GM18520 (cell line): ENCODE results near the gene GYPC.
"Not testable (repeated sequence)": the region's sequence is repeated elsewhere in the genome, so short reads cannot be mapped to it uniquely, and the experiment has no call there.

Source experiments
- ATAC-seq: cut with Tn5 transposase; IDR thresholded peaks from one replicate; pipeline ENCODE4 v1.9.1; 2021; ENCODE audit not compliant: unreplicated experiment

The GYPC gene

DNA sequence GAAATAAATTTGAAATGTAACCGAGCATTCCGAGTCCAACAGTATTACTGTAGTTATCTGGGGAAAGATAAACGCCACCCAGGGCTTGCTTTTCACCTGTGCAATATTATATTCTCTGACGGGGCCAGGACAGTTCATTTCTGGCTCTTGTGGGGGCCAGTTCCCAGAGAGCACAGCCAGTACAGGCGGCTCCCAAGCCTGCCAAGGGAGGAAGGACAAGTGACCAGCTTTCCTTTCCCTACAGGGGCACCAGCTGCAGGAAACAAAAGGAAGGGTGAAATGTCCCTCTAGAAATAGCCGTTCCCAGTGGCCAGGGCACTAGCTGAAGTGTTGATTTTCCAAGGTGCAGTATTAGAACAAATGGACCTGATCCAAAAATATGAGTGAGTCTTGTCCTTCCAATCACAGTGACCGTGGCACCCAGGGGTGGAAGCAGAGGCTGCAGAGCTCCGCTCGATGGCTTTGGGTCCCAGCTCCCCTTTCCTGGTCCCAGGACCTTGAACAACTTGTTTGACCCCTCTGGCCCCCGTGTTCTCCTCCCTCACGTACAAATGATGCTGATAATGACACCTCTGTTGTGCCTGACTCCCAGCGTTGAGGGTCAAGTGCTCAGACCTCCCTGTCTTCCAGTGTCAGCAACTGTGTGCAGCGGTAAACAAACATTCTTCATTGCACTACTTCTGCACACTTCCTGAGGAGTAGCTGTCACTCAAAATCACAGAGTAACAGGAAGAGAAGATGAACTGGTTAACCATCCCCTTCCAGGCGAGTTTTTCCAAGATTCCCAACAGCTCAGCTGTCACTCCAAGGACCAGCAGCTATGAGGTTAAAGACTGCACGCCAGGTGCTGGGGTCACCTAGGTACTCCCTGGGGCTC, 40.9 kb downstream of the GYPC start:
- ATAC-seq: no peak

DNA sequence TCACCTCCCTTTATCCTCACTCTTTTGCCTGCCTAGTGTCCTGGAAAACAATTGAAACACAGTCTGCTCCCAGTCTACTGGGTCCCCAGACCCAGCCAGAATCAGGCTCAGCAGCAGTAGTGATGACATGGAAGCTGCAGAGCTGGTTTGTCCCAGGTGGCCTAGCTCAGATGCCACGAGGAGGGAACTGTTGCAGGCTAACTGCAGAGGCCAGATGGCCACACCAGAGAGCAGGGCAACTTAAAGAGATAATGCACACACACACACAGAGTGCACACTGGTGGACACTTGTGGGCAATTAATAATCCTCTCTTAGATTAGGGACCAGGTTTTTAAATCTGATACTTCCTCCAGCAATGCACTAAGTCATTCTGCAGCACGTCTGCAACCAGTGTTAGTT, 42.4 kb downstream of the GYPC start:
- ATAC-seq: no peak

DNA sequence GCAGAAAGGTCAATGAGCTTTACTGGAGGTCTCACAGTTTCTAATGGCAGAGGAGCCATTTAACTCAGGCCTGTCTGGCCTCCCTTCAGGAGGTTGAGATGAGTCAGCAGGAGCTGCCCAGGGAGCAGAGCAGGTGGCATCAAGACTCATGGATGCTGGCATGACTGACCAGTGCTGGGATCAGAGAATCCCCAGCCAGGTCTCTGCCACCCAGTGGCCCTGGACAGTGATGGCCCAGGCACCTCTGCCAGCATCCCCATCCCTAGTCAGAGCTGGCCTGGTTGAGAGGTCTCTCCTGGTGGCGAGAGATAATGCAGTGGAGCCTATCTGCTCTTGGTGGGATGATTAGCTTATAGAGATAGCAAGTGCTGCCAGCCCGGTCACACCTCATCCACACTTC, 43.1 kb downstream of the GYPC start:
- no peak for ATAC-seq

DNA sequence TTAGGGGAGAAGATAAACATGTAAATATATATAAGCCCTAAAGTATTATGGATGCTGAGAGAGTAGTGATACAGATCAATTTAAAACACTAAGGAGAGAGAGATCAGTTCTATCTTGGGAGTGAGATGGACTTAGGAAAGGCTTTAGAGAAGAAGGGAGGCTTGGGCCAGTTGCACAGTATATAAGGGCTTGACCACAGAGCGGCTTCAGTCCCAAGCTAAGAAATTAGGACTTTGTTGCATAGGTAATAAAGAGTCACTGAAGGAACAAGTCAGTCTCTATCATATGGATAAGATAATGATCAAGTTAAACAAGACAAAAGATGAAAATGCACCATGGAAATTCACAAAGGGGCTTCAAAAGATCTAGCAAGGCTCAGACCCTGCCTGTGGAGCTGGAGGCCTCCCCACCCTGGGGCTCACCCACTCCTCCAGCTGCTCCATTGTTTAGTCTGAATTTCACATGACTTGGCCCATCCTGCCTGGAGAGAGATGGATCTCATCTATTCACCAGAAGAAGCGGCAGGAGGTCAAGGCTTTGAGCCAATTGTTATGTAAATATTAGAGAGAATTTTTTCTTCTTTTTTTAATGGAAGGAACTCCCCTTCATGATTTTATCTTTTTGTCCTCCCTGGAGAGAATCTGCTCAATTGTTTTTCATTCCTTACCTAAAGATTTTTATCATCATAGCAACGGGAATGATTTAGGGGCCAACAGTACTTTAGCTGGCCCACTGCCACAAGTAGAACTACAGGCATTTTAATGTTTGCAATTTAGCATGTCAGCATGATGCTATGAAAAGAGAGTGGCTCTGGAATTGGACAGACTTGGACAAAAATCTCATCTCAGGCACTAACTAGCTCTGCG, 44.0 kb downstream of the GYPC start:
- no peak for ATAC-seq

- ATAC-seq: no peak
Observed at GRCh38 chr2:126700677-126701076, 44.7 kb downstream of the GYPC start.

DNA sequence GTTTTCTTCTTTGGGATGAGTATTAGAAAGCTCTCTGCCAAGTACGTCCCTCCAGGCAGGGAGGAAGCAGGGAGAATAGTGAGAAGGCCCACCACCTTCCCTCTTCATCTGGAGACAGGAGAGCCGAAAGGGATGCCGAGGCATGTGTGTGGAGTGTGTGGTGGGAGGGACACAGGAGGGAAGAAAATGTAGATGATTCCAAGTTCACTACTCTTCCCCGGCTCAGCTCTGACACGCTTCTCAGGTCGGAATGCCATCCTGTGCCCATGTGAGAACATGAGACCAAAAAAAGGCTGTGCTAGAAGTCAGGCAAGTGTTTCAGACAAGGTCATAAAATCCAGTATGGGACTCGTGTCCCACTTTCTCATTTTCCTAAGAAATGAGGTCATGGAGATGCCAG, 47.4 kb downstream of the GYPC start:
- ATAC-seq: no peak

GRCh38 chr2:126704434-126705160, 48.6 kb downstream of the GYPC start:
- ATAC-seq: no peak

GRCh38 chr2:126707191-126707590, 51.2 kb downstream of the GYPC start:
- no peak for ATAC-seq

- ATAC-seq: no peak
Observed at GRCh38 chr2:126707941-126708340, 52.0 kb downstream of the GYPC start.

DNA sequence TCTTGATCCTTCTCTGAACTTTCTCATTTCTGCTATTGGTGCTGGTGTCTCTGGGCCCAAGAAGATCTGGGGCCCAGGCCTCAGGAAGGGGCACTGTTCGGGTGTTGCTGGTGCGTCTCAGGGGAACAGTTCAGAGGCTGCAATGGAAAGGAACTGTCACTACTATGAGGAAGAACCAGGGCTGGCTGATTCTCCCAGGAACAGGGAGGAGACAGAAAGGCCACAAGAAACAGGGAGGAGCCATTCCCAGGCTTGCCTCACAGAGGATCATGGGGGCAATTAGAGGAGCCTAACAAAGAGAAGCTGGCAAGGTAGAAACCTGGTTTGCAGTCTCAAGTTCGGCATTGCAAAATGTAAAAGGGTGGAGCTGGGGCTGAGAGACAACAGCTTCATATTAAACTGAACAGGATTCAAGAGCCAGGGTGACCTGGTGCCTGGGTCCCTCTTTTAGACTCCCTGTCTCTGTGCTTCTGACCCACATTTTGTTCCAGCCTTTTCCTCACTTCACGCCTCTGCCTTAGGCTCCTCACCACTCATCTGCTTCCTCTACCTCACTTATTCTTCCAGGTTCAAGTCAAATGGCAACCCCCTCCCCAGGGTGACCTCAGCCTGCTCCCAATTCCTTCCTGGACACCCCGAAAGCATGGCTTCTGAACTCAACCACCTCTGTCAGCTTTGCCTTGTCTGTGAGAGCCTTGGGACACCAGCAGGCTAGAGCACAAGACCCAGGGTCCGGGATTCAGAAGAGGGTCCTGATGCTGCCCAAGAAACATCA, 58.4 kb downstream of the GYPC start:
- ATAC-seq: no peak

DNA sequence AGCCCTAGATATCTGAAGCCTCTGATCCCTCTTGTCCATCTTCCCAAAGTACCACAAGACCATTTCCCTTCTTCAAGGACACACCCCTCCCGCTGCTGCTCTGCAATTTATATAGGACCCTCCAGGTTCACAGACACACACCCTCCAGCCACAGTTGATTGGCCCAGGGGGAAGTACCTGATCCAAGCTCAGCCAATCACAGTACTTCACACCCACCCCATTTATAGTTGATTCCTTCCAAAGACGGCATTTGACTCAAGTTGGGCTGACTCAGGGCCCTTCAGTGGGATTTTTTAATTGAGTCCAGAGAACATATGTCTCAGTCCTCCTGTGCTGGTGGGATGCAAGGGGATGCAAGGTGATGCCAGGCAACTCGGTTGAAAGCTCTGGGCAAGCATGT, 59.2 kb downstream of the GYPC start:
- ATAC-seq: no peak

DNA sequence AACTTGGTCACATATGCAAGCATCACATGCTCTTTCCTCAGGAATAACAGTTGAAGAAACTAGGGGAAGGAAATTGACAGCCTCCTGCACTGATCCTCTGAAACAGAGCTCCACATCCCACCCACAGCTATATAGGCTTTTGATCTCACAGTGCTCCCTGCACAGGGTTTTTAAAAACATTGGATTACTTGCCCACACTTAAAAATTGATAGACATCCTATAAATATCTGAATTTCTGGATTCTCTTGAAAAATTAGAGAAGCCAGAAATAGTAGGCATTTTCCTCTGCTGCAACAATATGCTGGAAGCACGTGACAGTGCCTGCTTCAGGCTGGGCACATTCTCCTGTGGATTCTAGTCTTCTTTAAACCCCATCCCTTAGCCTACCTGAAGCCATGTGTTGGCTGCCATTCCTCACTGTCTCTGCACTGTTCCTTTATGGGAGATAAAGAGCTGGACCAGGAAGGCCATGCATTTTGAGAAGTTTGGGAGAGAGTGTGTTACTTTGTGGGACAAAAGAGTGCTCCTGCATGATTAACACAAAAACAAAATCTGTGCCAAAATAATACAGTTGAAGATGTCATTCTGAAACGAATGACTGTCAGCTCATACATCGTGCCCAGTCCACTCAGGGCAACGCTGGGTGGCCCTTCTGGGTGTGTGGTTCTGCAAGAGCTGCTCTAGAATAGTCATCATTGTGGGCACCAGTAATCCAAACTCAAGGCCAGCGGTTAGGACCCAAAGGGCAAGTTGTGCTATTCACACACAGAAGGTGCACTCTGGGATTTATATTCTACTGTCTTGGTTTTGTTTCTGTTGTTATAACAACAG, 59.8 kb downstream of the GYPC start:
- no peak for ATAC-seq

- ATAC-seq: not testable (repeated sequence)
Observed at GRCh38 chr2:126717277-126717676, 61.3 kb downstream of the GYPC start.

DNA sequence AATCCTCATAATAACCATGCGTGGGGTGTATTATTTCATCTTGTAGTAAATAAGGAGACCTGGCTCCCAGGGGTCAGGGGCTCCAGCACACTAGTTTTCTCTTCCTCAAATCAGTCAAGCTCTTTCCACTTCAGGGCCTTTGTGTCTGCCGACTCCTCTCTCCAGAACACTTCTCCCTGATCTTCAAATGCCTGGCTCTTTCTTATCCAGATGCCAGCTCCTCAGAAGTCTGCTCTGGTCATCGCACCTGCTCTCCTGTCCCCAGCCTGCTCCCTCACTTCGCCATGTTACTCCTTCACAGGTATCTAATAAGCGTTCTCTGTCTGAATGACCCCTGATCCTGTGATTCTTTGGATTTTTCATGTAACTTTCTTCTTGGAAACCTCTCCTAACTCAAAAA, 62.0 kb downstream of the GYPC start:
- no peak for ATAC-seq

DNA sequence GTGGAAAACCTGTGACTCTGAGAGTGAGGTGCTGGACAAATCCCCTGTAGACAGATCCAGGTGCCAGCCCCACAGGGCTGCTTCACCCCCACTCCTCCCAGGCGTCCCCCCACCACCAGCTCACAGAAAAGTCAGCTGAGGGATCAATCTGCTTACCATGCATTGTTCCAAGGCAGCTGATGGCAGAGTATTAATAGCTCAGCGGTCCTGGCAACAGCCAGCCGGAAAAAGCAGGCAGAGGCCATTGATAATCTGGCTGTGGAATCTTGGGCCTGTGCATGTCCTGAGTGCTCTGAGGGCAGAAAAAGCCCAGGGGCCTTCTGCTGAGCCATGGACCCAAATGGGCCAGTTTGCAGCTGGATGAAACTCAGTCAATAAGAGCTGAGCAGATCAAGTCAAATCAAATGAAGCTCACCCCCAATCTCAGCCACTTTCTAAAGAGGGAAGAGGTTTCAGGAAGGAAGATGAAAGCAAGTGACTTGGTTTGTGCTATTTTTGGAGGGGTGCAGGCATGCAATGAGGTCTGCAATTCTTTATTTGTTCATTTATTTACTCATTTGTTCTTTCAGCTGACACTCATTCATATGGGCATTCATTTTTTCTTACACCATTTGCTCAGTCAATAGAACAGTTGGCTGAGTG, 63.4 kb downstream of the GYPC start:
- ATAC-seq: no peak

DNA sequence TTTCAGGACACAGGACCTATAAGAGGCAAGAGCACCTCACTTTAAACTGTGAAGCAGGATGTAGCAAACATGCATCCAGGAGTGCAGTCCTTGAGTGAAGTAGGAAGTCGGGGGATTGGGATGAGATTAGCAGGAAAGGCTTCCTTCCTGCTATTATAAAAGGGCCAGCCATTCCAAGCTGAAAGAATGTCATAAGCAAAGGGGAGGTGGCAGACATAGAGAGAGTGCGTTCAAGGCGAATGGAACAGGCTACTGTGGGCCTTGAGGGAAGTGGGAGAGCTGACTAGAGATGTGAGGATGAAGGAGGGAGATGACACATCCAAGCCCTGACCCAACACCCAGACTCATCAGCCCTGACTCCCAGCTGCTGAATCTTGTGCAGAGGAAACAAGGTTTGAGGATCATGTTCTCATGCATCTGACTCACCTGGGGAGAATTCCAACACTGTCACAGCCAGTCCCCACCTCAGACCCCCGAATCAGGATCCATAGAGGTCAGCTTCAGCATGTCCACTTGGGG, 63.9 kb downstream of the GYPC start:
- no peak for ATAC-seq

GRCh38 chr2:126720638-126721037, 64.7 kb downstream of the GYPC start:
- no peak for ATAC-seq

DNA sequence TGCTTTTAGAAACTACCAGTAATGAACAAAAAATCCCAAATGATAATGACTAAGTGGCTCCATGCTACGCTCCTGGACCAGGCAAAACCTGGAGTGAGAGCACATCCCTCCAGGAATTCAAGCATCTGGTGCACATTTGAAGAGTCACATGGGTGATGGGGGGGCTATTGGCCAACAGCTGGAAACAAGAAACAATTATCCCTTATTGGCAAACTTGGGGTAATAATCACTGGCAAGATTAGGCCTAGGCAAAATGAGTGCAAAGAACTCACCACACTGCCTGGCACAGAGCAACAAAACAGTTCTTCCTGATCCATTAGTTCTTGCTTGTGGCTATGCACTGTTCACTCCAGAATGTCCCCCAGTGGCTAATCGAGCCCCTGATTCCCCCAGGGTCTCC, 66.1 kb downstream of the GYPC start:
- ATAC-seq: no peak

- ATAC-seq: no peak
Observed at GRCh38 chr2:126722546-126722945, 66.6 kb downstream of the GYPC start.
